IMR-90 (cell line): ENCODE data around the gene PLEKHH2. TPM values are rescaled to one million over a fixed set of nuclear protein-coding genes. Genes with fewer than 3 reads are reported as not detected.

Experiments used
- ATAC-seq: fragments of 200-7000 bp; cut with Tn5 transposase; 2 replicates; pipeline ENCODE4 v1.9.1; 2020; ENCODE audit warnings: low read depth, mild to moderate bottlenecking, moderate library complexity
- BruUV-seq: library from RNA; stranded (reverse); fragments of 400-500 nt; replicated peaks from 2 replicates; lab custom pipeline; 2021; lab: Mats Ljungman, UMichigan
- CTCF ChIA-PET: fragments of 300-600 bp; formaldehyde crosslinking; extraction: SDS; loops from one replicate; lab custom pipeline; 2021; ENCODE audit warnings: antibody characterized with exemption; lab: Yijun Ruan, JAX
- POLR2A ChIA-PET: fragments of 300-600 bp; sonication (Branson Sonifier 250); formaldehyde crosslinking; loops from one replicate; lab custom pipeline; 2022; ENCODE audit warnings: antibody characterized with exemption; ENCODE audit not compliant: unreplicated experiment; lab: Charles Lee
- DNase-seq: peaks from one replicate; pipeline ENCODE4 v3.0.0; 2013
- H2AFZ ChIP-seq: replicated peaks from 2 replicates; pipeline ENCODE3; 2013; ENCODE audit warnings: low read length, mild to moderate bottlenecking; ENCODE audit not compliant: poor library complexity
- H2AK5ac ChIP-seq: 2 replicates; pipeline ENCODE4 v1.6.1; 2013; ENCODE audit warnings: low read depth, low read length, inconsistent platforms
- H2AK9ac ChIP-seq: replicated peaks from 2 replicates; pipeline ENCODE3; 2013; ENCODE audit warnings: mild to moderate bottlenecking, low read depth, low read length, moderate library complexity; ENCODE audit not compliant: poor library complexity
- H2BK120ac ChIP-seq: 2 replicates; pipeline ENCODE4 v1.6.1; 2013; ENCODE audit warnings: low read depth, low read length, inconsistent platforms
- H2BK15ac ChIP-seq: 3 replicates; pipeline ENCODE4 v1.6.1; 2013; ENCODE audit warnings: low read depth, low read length, inconsistent platforms
- H2BK20ac ChIP-seq: 2 replicates; pipeline ENCODE4 v1.6.1; 2013; ENCODE audit warnings: low read depth, mild to moderate bottlenecking, inconsistent platforms, low read length, moderate library complexity
- H2BK5ac ChIP-seq: 2 replicates; pipeline ENCODE4 v1.6.1; 2013; ENCODE audit warnings: mild to moderate bottlenecking, low read depth, low read length, inconsistent platforms; ENCODE audit not compliant: poor library complexity, severe bottlenecking
- H3K14ac ChIP-seq: replicated peaks from 2 replicates; pipeline ENCODE4 v1.6.1; 2013; ENCODE audit warnings: low read depth, low read length, inconsistent platforms
- H3K18ac ChIP-seq: 2 replicates; pipeline ENCODE4 v1.6.1; 2013; ENCODE audit warnings: low read depth, low read length, control low read depth
- H3K23ac ChIP-seq: 2 replicates; pipeline ENCODE4 v1.6.1; 2013; ENCODE audit warnings: low read depth, low read length, inconsistent platforms
- H3K27ac ChIP-seq: 2 replicates; pipeline ENCODE4 v1.5.1; 2013; ENCODE audit warnings: mild to moderate bottlenecking, control low read depth, low read length; ENCODE audit not compliant: insufficient read depth
- H3K27me3 ChIP-seq: 2 replicates; pipeline ENCODE4 v1.6.1; 2013; ENCODE audit warnings: low read length; ENCODE audit not compliant: control insufficient read depth, insufficient read depth
- H3K36me3 ChIP-seq: 2 replicates; pipeline ENCODE4 v1.6.1; 2013; ENCODE audit warnings: low read length, mixed read lengths; ENCODE audit not compliant: control insufficient read depth, insufficient read depth
- H3K4ac ChIP-seq: 2 replicates; pipeline ENCODE4 v1.6.1; 2013; ENCODE audit warnings: low read depth, low read length, inconsistent platforms
- H3K4me1 ChIP-seq: 2 replicates; pipeline ENCODE4 v1.6.1; 2013; ENCODE audit warnings: low read length, mixed read lengths; ENCODE audit not compliant: control insufficient read depth, insufficient read depth
- H3K4me2 ChIP-seq: 2 replicates; pipeline ENCODE4 v1.6.1; 2013; ENCODE audit warnings: low read depth, mild to moderate bottlenecking, control low read depth, low read length, moderate library complexity
- H3K4me3 ChIP-seq: 2 replicates; pipeline ENCODE4 v1.5.1; 2013; ENCODE audit warnings: low read depth, mild to moderate bottlenecking, control low read depth, low read length, moderate library complexity; ENCODE audit not compliant: insufficient read depth
- H3K56ac ChIP-seq: 2 replicates; pipeline ENCODE4 v1.6.1; 2013; ENCODE audit warnings: low read length, inconsistent platforms; ENCODE audit not compliant: insufficient read depth; ENCODE audit errors: extremely low read depth
- H3K79me1 ChIP-seq, 2 experiments: 2 replicates each; pipeline ENCODE4 v1.6.1; 2013; ENCODE audit warnings: low read length in 2 of 2, inconsistent platforms in 1 of 2, low read depth in 1 of 2
- H3K9ac ChIP-seq: 2 replicates; pipeline ENCODE4 v1.6.1; 2013; ENCODE audit warnings: low read depth, low read length, control low read depth
- H3K9me1 ChIP-seq: 2 replicates; pipeline ENCODE4 v1.6.1; 2013; ENCODE audit warnings: low read length, inconsistent platforms; ENCODE audit not compliant: insufficient read depth
- H3K9me3 ChIP-seq: 2 replicates; pipeline ENCODE4 v1.6.1; 2013; ENCODE audit warnings: low read length; ENCODE audit not compliant: control insufficient read depth, insufficient read depth
- H4K20me1 ChIP-seq: 2 replicates; pipeline ENCODE4 v1.6.1; 2013; ENCODE audit warnings: low read length, inconsistent platforms; ENCODE audit not compliant: insufficient read depth
- H4K5ac ChIP-seq: 2 replicates; pipeline ENCODE4 v1.6.1; 2013; ENCODE audit warnings: mild to moderate bottlenecking, low read depth, low read length, control low read depth
- H4K8ac ChIP-seq, 2 experiments: 2 replicates each; pipeline ENCODE4 v1.6.1; 2013; ENCODE audit warnings: low read depth in 2 of 2, low read length in 2 of 2, control low read depth in 1 of 2, inconsistent platforms in 1 of 2
- H4K91ac ChIP-seq: 2 replicates; pipeline ENCODE4 v1.6.1; 2013; ENCODE audit warnings: low read depth, low read length, inconsistent platforms; ENCODE audit not compliant: insufficient read depth
- CHD1 ChIP-seq: IDR thresholded peaks from 2 replicates; pipeline ENCODE4 v1.6.1; 2012; ENCODE audit warnings: low read depth, low read length, improper control_type of control experiment
- FOS ChIP-seq: fragments of 150-350 bp; IDR thresholded peaks from 2 replicates; pipeline ENCODE4 v1.6.1; 2016; ENCODE audit warnings: low read depth, low read length
- MXI1 ChIP-seq: IDR thresholded peaks from 2 replicates; pipeline ENCODE4 v1.6.1; 2012; ENCODE audit warnings: low read depth, mild to moderate bottlenecking, low read length, moderate library complexity, borderline replicate concordance
- POLR2A ChIP-seq: IDR thresholded peaks from 2 replicates; pipeline ENCODE4 v1.6.1; 2012; ENCODE audit warnings: mild to moderate bottlenecking, low read depth, low read length
- RAD21 ChIP-seq: IDR thresholded peaks from 2 replicates; pipeline ENCODE4 v1.6.1; 2012; ENCODE audit warnings: low read length, improper control_type of control experiment
- RFX5 ChIP-seq: IDR thresholded peaks from 2 replicates; pipeline ENCODE4 v1.8.0; 2012; ENCODE audit warnings: low read depth, mild to moderate bottlenecking, low read length, moderate library complexity
- SMC3 ChIP-seq: fragments of 150-350 bp; IDR thresholded peaks from 2 replicates; pipeline ENCODE4 v1.6.1; 2016; ENCODE audit warnings: low read depth, mild to moderate bottlenecking, antibody characterized with exemption, low read length, moderate library complexity
- WGBS, 2 experiments: methylation state at CpG; one replicate each; pipeline versions ENCODE4 v1.1.5 to v1.1.7; 2013; ENCODE audit warnings: missing lambda C conversion rate in 2 of 2; ENCODE audit not compliant: insufficient read length in 1 of 2; ENCODE audit errors: extremely low coverage in 2 of 2; 5-methylcytosine and 5-hydroxymethylcytosine counted together
- dilution Hi-C: fragments of 300-500 bp; cut with HindIII; formaldehyde crosslinking; loops from one replicate; pipeline ENCODE4 v1.14.3; 2018; ENCODE audit warnings: low sequenced_read_pairs; ENCODE audit not compliant: unreplicated experiment
- in situ Hi-C: fragments of 300-500 bp; cut with MboI; formaldehyde crosslinking; loops from 3 replicates; pipeline ENCODE4 v1.14.3; 2019; ENCODE audit warnings: low sequenced_read_pairs, inconsistent platforms, mixed read lengths
- intact Hi-C: fragments of 100-400 bp; cut with micrococcal nuclease; formaldehyde crosslinking; loops from 2 replicates; pipeline ENCODE4 v1.10.0; 2022
- polyA plus RNA-seq, 3 experiments: library from polyadenylated mRNA; depleted of rRNA; stranded (reverse); fragments of >200 nt; gene quantifications; 2 replicates each; pipeline ENCODE4 v1.2.3, GENCODE V29; 2012; ENCODE audit warnings: low replicate concordance in 1 of 3
- total RNA-seq: library from RNA; depleted of rRNA; stranded (reverse); fragments of >200 nt; gene quantifications from 2 replicates; pipeline ENCODE4 v1.2.3, GENCODE V29; 2012

Gene PLEKHH2
- total and polyA plus RNA-seq, 2 of the 4 experiments (the other 2 are of a cell fraction) = 2.0 to 3.3 TPM

GRCh38 chr2:43764086-43764705, 127.1 kb downstream of the PLEKHH2 start:
- peaks cover 2% of the 10 kb centered on the region for H3K4me1 ChIP-seq
- ATAC-seq = peak; percentile 69
- no peak overlapping the region for H2BK120ac ChIP-seq
- DNase-seq = peak; percentile 16
- BruUV-seq = no TSS peak
- H4K20me1 ChIP-seq = no peaks in the 10 kb centered on the region
- intact Hi-C loops (no loop called here), dilution Hi-C loops (no loop called here), in situ Hi-C loops (no loop called here)
- WGBS, 2 experiments = no CpG with 5 or more reads among the region's 1 CpG
- no peak overlapping the region for H3K18ac ChIP-seq
- no peak overlapping the region for H2AK9ac ChIP-seq
- H3K23ac ChIP-seq = no peak overlapping the region
- no peak overlapping the region for H3K14ac ChIP-seq
- H3K4ac ChIP-seq = no peak overlapping the region
- no peak overlapping the region for H2BK5ac ChIP-seq
- no peak overlapping the region for H2AFZ ChIP-seq
- H3K9me3 ChIP-seq = no peaks in the 10 kb centered on the region
- no peak overlapping the region for H3K56ac ChIP-seq
- no peak overlapping the region for H4K91ac ChIP-seq
- no peak overlapping the region; the same call in 1 of the 2 replicates for H3K27ac ChIP-seq
- ChIA-PET POLR2A (no interaction called here), CTCF (no interaction called here)
- no peak overlapping the region for H3K4me3 ChIP-seq
- H2BK15ac ChIP-seq = no peak overlapping the region
- H3K36me3 ChIP-seq = peaks cover 3% of the 10 kb centered on the region
- H3K79me1 ChIP-seq = no peaks in the 10 kb centered on the region
- no peak overlapping the region for H4K5ac ChIP-seq
- no peak overlapping the region for H3K9ac ChIP-seq
- no peaks in the 10 kb centered on the region for H3K27me3 ChIP-seq
- H3K9me1 ChIP-seq = no peaks in the 10 kb centered on the region; the same call in 1 of the 2 replicates
- TF ChIP-seq POLR2A = no peak
- TF ChIP-seq MXI1 = no peak
- no peak for TF ChIP-seq CHD1
- TF ChIP-seq FOS = no peak
- no peak for TF ChIP-seq RAD21
- no peak for TF ChIP-seq RFX5
- TF ChIP-seq SMC3 = no peak
- H4K8ac ChIP-seq = no peak overlapping the region
- H3K4me2 ChIP-seq = no peak overlapping the region
- H2BK20ac ChIP-seq = no peak overlapping the region
- H2AK5ac ChIP-seq = no peak overlapping the region
